Mesenchymal stem cell (in vitro differentiated cells and primary cell): ENCODE measurements around the gene KRTAP10-8.

Source experiments
- DNase-seq: peaks from one replicate; pipeline ENCODE4 v3.0.0-alpha.2; 2013
- H2AFZ ChIP-seq: one replicate; pipeline ENCODE4 v1.6.1; 2013; ENCODE audit warnings: low read depth, mild to moderate bottlenecking, control low read depth, inconsistent platforms, low read length, moderate library complexity
- H2AK5ac ChIP-seq: 2 replicates; pipeline ENCODE4 v1.6.1; 2013; ENCODE audit warnings: low read length, moderate library complexity, mild to moderate bottlenecking, inconsistent platforms; ENCODE audit not compliant: severe bottlenecking
- H2BK120ac ChIP-seq: one replicate; pipeline ENCODE4 v1.6.1; 2013; ENCODE audit warnings: low read depth, mild to moderate bottlenecking, inconsistent platforms, low read length, moderate library complexity
- H2BK12ac ChIP-seq, 2 experiments: one replicate each; pipeline ENCODE4 v1.6.1; 2013; ENCODE audit warnings: inconsistent platforms in 2 of 2, low read length in 2 of 2, mild to moderate bottlenecking in 2 of 2, moderate library complexity in 2 of 2, control low read depth in 1 of 2
- H2BK15ac ChIP-seq: one replicate; pipeline ENCODE4 v1.6.1; 2013; ENCODE audit warnings: mild to moderate bottlenecking, low read depth, inconsistent platforms; ENCODE audit not compliant: poor library complexity, severe bottlenecking
- H2BK5ac ChIP-seq: 2 replicates; pipeline ENCODE4 v1.6.1; 2013; ENCODE audit warnings: low read depth, mild to moderate bottlenecking, low read length, control low read depth, inconsistent platforms; ENCODE audit not compliant: poor library complexity, severe bottlenecking
- H3K14ac ChIP-seq, 2 experiments: one replicate each; pipeline ENCODE4 v1.6.1; 2013; ENCODE audit warnings: inconsistent platforms in 2 of 2, low read length in 2 of 2, control low read depth in 1 of 2, mild to moderate bottlenecking in 1 of 2, moderate library complexity in 1 of 2
- H3K18ac ChIP-seq, 2 experiments: one replicate each; pipeline ENCODE4 v1.6.1; 2013; ENCODE audit warnings: inconsistent platforms in 2 of 2, low read length in 2 of 2, control low read depth in 1 of 2, low read depth in 1 of 2, mild to moderate bottlenecking in 1 of 2
- H3K23ac ChIP-seq, 2 experiments: one replicate each; pipeline ENCODE4 v1.6.1; 2013; ENCODE audit warnings: inconsistent platforms in 2 of 2, low read length in 2 of 2, mild to moderate bottlenecking in 2 of 2, moderate library complexity in 2 of 2, control low read depth in 1 of 2
- H3K27ac ChIP-seq: 2 replicates; pipeline ENCODE4 v1.5.1; 2013; ENCODE audit warnings: mild to moderate bottlenecking, moderate library complexity, low read length, control low read depth, inconsistent platforms; ENCODE audit not compliant: poor library complexity, severe bottlenecking
- H3K27me3 ChIP-seq, 2 experiments: 2 replicates each; pipeline versions ENCODE4 v1.6.1 to v1.7.0; 2013; ENCODE audit warnings: low read length in 2 of 2, mild to moderate bottlenecking in 2 of 2, moderate library complexity in 2 of 2, control low read depth in 1 of 2, inconsistent platforms in 1 of 2; ENCODE audit not compliant: control insufficient read depth in 1 of 2, insufficient read depth in 1 of 2
- H3K36me3 ChIP-seq, 2 experiments: 2 replicates each; pipeline versions ENCODE4 v1.6.1 to v1.7.0; 2013; ENCODE audit warnings: low read length in 2 of 2, control low read depth in 1 of 2, inconsistent platforms in 1 of 2, low read depth in 1 of 2, mild to moderate bottlenecking in 1 of 2; ENCODE audit not compliant: insufficient read depth in 2 of 2, control insufficient read depth in 1 of 2
- H3K4ac ChIP-seq, 2 experiments: one replicate each; pipeline ENCODE4 v1.6.1; 2013; ENCODE audit warnings: inconsistent platforms in 2 of 2, low read length in 2 of 2, mild to moderate bottlenecking in 2 of 2, moderate library complexity in 2 of 2, control low read depth in 1 of 2, low read depth in 1 of 2
- H3K4me1 ChIP-seq: 2 replicates; pipeline ENCODE4 v1.6.1; 2013; ENCODE audit warnings: low read depth, low read length, control low read depth; ENCODE audit not compliant: control insufficient read depth, insufficient read depth
- H3K4me2 ChIP-seq: 2 replicates; pipeline ENCODE4 v1.6.1; 2013; ENCODE audit warnings: low read length, mild to moderate bottlenecking, inconsistent platforms; ENCODE audit not compliant: poor library complexity, severe bottlenecking
- H3K4me3 ChIP-seq, 2 experiments: 2 replicates each; pipeline versions ENCODE4 v1.5.1 to v1.7.0; 2013; ENCODE audit warnings: low read length in 2 of 2, mild to moderate bottlenecking in 2 of 2, control low read depth in 1 of 2, low read depth in 1 of 2; ENCODE audit not compliant: insufficient read depth in 1 of 2
- H3K79me1 ChIP-seq: replicated peaks from 2 replicates; pipeline ENCODE4 v1.6.1; 2013; ENCODE audit warnings: mild to moderate bottlenecking, control low read depth, low read length, inconsistent platforms; ENCODE audit not compliant: poor library complexity, severe bottlenecking
- H3K9ac ChIP-seq: 2 replicates; pipeline ENCODE4 v1.7.0; 2013; ENCODE audit warnings: mild to moderate bottlenecking, low read length, moderate library complexity
- H3K9me3 ChIP-seq: 2 replicates; pipeline ENCODE4 v1.7.0; 2013; ENCODE audit warnings: mild to moderate bottlenecking, low read length; ENCODE audit not compliant: control insufficient read depth
- H4K8ac ChIP-seq: one replicate; pipeline ENCODE4 v1.6.1; 2013; ENCODE audit warnings: inconsistent platforms, mild to moderate bottlenecking, low read length, moderate library complexity
- H4K91ac ChIP-seq: one replicate; pipeline ENCODE4 v1.6.1; 2013; ENCODE audit warnings: mild to moderate bottlenecking, low read length, inconsistent platforms
- WGBS: methylation state at CpG from one replicate; pipeline ENCODE4 v1.1.7; 2013; ENCODE audit warnings: mixed read lengths; 5-methylcytosine and 5-hydroxymethylcytosine counted together

KRTAP10-8 gene

DNA sequence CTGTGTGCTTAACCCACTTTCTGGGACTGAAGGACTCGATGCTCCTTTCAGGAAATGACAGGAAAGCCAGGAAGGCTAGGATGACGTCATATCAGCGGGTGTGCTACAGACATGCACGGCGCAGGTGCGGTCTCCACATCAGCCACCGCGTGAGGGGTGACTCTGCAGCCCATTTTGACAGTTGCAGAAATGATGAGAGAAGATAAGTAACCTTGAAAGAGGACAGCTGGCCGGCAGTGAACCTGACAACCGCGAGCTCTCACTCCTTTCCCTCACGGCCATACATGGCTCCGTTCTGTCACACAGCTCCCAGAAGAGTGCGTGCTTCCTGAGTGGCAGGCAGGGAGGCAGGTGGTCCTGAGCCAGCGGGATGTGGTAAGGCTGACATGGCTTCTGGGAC, 29.8 kb upstream of the KRTAP10-8 start:
- no peak overlapping the region for H3K14ac ChIP-seq
- no peak overlapping the region for H3K4ac ChIP-seq
- H3K79me1 ChIP-seq: no peaks in the 10 kb centered on the region
- no peaks in the 10 kb centered on the region for H3K27me3 ChIP-seq
- no peaks in the 10 kb centered on the region for H3K36me3 ChIP-seq
- H2AFZ ChIP-seq: no peak overlapping the region
- no peak overlapping the region for H3K4me2 ChIP-seq
- no peak overlapping the region for H3K18ac ChIP-seq
- H3K9me3 ChIP-seq: peaks cover 32% of the 10 kb centered on the region
- H3K27ac ChIP-seq: no peak overlapping the region
- no peak overlapping the region for H3K9ac ChIP-seq
- no peak overlapping the region for H2AK5ac ChIP-seq
- H4K91ac ChIP-seq: no peak overlapping the region
- no peak for DNase-seq
- H3K4me1 ChIP-seq: no peaks in the 10 kb centered on the region
- H2BK12ac ChIP-seq: no peak overlapping the region
- H3K23ac ChIP-seq: no peak overlapping the region
- H3K4me3 ChIP-seq: no peak overlapping the region
- no peak overlapping the region for H2BK5ac ChIP-seq
- H2BK15ac ChIP-seq: no peak overlapping the region
- H4K8ac ChIP-seq: no peak overlapping the region
- WGBS: 81% methylated on average over 12 of the region's 15 CpGs
- H2BK120ac ChIP-seq: no peak overlapping the region

DNA sequence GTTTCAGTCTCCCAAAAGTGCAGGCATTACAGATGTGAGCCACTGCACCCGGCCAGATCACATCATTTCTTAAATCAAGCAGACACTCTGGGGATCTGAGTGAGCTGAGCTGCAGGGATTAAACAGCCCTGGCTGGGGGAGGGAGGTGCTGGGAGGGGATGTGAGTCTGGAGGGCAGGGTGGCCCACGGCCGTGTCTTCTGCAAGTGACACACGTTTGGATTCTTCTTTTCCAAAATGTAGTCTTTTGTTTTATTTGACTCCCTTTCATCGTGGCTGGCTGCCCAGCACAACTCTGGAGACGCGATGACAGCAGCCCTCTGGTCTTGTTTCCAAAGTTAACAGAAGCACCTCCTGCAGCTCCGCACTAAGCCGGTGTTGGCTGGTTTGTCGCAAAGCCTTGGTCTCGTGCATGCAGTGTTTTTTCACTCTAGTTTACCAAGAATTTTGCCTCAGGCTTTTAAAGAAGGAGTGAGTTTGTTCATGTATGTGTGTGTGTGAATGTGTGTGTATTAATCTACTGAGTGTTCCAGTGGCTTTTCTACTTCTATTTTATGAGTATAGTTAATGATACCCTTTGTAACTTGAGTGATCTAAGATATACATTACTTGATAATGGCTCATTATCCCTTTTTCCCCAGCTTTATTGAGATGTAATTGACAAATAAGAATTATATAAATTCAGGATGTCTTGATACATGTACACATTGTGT, 28.6 kb upstream of the KRTAP10-8 start:
- Histone ChIP-seq H2BK15ac (no peak overlapping the region), H2AFZ (no peak overlapping the region), H3K4me3 (no peak overlapping the region), H3K79me1 (no peaks in the 10 kb centered on the region), H3K36me3 (no peaks in the 10 kb centered on the region), H4K8ac (no peak overlapping the region), H2AK5ac (no peak overlapping the region), H4K91ac (no peak overlapping the region), H3K18ac (no peak overlapping the region), H2BK120ac (no peak overlapping the region), H3K4me2 (no peak overlapping the region), H3K9ac (no peak overlapping the region), H2BK5ac (no peak overlapping the region), H3K27ac (no peak overlapping the region), H2BK12ac (no peak overlapping the region), H3K23ac (no peak overlapping the region), H3K4ac (no peak overlapping the region), H3K14ac (no peak overlapping the region), H3K4me1 (no peaks in the 10 kb centered on the region), H3K27me3 (no peaks in the 10 kb centered on the region), H3K9me3 (peaks cover 25% of the 10 kb centered on the region)
- WGBS: 84% methylated on average over 10 of the region's 11 CpGs
- no peak for DNase-seq

- DNase-seq: no peak
- Histone ChIP-seq H2AFZ (no peak overlapping the region), H4K91ac (no peak overlapping the region), H3K9ac (no peak overlapping the region), H3K4me2 (no peak overlapping the region), H3K9me3 (peaks cover 20% of the 10 kb centered on the region), H2AK5ac (no peak overlapping the region), H4K8ac (no peak overlapping the region), H3K18ac (no peak overlapping the region), H3K23ac (no peak overlapping the region), H2BK15ac (no peak overlapping the region), H3K14ac (no peak overlapping the region), H3K4me1 (no peaks in the 10 kb centered on the region), H3K27ac (no peak overlapping the region), H2BK120ac (no peak overlapping the region), H3K4ac (no peak overlapping the region), H2BK5ac (no peak overlapping the region), H3K27me3 (no peaks in the 10 kb centered on the region), H3K4me3 (no peak overlapping the region), H3K36me3 (no peaks in the 10 kb centered on the region), H3K79me1 (no peaks in the 10 kb centered on the region), H2BK12ac (no peak overlapping the region)
- WGBS: 80% methylated on average over 6 of the region's 6 CpGs
These were observed 28.1 kb upstream of the KRTAP10-8 start for GRCh38 chr21:44583800-44584147.

DNA sequence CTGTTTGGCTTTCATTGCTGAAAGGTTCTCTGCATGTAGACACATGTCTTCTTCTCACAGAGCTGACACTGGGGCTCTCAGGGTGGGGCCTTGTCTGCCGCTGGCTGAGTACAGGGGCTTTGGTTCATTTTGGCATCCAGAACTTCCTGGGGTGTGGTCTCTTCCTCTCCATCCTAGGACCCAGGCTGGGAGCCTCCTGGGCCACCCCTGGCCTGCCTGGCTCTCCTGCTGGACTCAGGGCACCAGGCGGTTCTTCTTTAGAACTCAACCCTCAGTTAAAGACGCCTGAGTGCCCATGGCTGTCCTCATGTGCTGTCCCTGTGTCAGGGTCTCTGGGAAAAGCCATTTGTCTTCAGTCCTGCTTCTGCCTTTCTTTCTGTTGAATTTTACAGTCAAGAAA, 26.0 kb upstream of the KRTAP10-8 start:
- Histone ChIP-seq H3K14ac (no peak overlapping the region), H3K4me2 (no peak overlapping the region), H2BK12ac (no peak overlapping the region), H3K27ac (no peak overlapping the region), H2BK15ac (no peak overlapping the region), H3K9me3 (peaks cover 19% of the 10 kb centered on the region), H3K4me3 (no peak overlapping the region), H3K79me1 (no peaks in the 10 kb centered on the region), H3K23ac (no peak overlapping the region), H3K18ac (no peak overlapping the region), H2BK120ac (no peak overlapping the region), H2AFZ (no peak overlapping the region), H2AK5ac (no peak overlapping the region), H4K91ac (no peak overlapping the region), H3K36me3 (no peaks in the 10 kb centered on the region), H3K9ac (no peak overlapping the region), H2BK5ac (no peak overlapping the region), H3K4ac (no peak overlapping the region), H3K27me3 (peaks cover 10 to 11% of the 10 kb centered on the region in 2 experiments), H4K8ac (no peak overlapping the region), H3K4me1 (no peaks in the 10 kb centered on the region)
- 83% methylated on average over 3 of the region's 3 CpGs for WGBS
- DNase-seq: no peak
